Ovary (tissue), 9 donors: ENCODE measurements around the gene MAST1. TPM values are rescaled to one million over a fixed set of nuclear protein-coding genes. Genes with fewer than 3 reads are reported as not detected.

Experiments used
- DNase-seq, 5 donors: peaks; one replicate each; pipeline ENCODE4 v3.0.0-alpha.2; 2019 to 2020
- H3K27ac ChIP-seq, 2 donors: fragments of 200-600 bp; one replicate each; pipeline versions ENCODE4 v1.5.1 to v1.8.0; 2019 to 2022
- H3K27me3 ChIP-seq: fragments of 200-600 bp; one replicate; pipeline ENCODE4 v1.8.0; 2022
- H3K36me3 ChIP-seq: fragments of 200-600 bp; sonication (generic); one replicate; pipeline ENCODE4 v1.5.1; 2019
- H3K4me1 ChIP-seq: one replicate; pipeline ENCODE4 v1.8.1; 2013; ENCODE audit warnings: mild to moderate bottlenecking, moderate library complexity; ENCODE audit not compliant: insufficient read depth
- H3K4me3 ChIP-seq: fragments of 200-600 bp; sonication (generic); one replicate; pipeline ENCODE4 v1.5.1; 2017
- H3K9me3 ChIP-seq, 2 donors: fragments of 200-600 bp in 1 of 2; sonication (generic) in 1 of 2; one replicate each; pipeline versions ENCODE4 v1.5.1 to v1.8.1; 2013 to 2019; ENCODE audit warnings: mild to moderate bottlenecking in 1 of 2, moderate library complexity in 1 of 2
- EP300 ChIP-seq: sonication (generic); formaldehyde crosslinking; IDR thresholded peaks from one replicate; pipeline ENCODE4 v1.6.1; 2017; ENCODE audit warnings: antibody characterized with exemption
- POLR2A ChIP-seq: fragments of 450-650 bp; IDR thresholded peaks from one replicate; pipeline ENCODE4 v1.6.1; 2017; ENCODE audit warnings: antibody characterized with exemption, mild to moderate bottlenecking, moderate library complexity
- WGBS, 3 donors: extraction: QIAGEN DNeasy Blood & Tissue Kit in 1 of 3; methylation state at CpG; one replicate each; pipeline versions ENCODE4 v1.1.5 to v1.1.7; 2013 to 2017; 5-methylcytosine and 5-hydroxymethylcytosine counted together
- intact Hi-C, 4 donors: fragments of 100-400 bp; cut with DNase I; formaldehyde crosslinking; loops; one replicate each; pipeline versions ENCODE4 v1.11.0 to v1.15.1; 2022 to 2023
- polyA plus RNA-seq, 2 donors: library from polyadenylated mRNA; stranded (reverse); fragments of 200-250 nt in 1 of 2; fragments of 350-450 nt in 1 of 2; fragmentation: Illumina TruSeq in 1 of 2; extraction: RNeasy Lipid Tissue Mini Kit (QIAGEN cat#74804) in 1 of 2; gene quantifications; one replicate each; pipeline ENCODE4 v1.2.3, GENCODE V29; 2013 to 2014
- total RNA-seq, 7 donors: library from RNA; depleted of rRNA in 2 of 7; stranded (reverse); fragments of >200 nt in 2 of 7; fragmentation: NEBNext Ultra II Directional in 3 of 7; extraction: Animal tissue kit (Norgen Biotek cat#: 25700) in 3 of 7; gene quantifications; one replicate each; pipeline versions ENCODE4 v1.1.0 to v1.2.4, GENCODE V29; 2016 to 2023
- TF ChIP-seq, protein P1 (sequence below), 3 donors: fragments of 450-650 bp in 2 of 3; fragments of 200-600 bp in 1 of 3; IDR thresholded peaks; one replicate each; pipeline versions ENCODE4 v1.5.1 to v1.8.0; 2016 to 2022; ENCODE audit warnings: antibody characterized with exemption in 3 of 3, mild to moderate bottlenecking in 1 of 3
- donor health status: DM: no; HTN: no; CAD: no; lungs with moderate emphysema.
- donor health status: DM: no; HTN: no; CAD: no.
- donor health status: Bipolar disorder and iron deficiency.
- donor health status: DM: yes; HTN: yes; CAD: no.
- donor health status: DM: no; HTN: no; CAD: no.
- donor health status: DM: yes; HTN: yes; CAD: no.

MAST1 gene
- total and polyA plus RNA-seq, 9 donors: 0.25 to 2.4 (median 1.1) TPM

GRCh38 chr19:12880551-12881171 lies 42.3 kb downstream of the MAST1 start:
- intact Hi-C loops: no loop called here
- TF ChIP-seq EP300 (no peak), POLR2A (no peak)
- TF ChIP-seq, protein P1, sequence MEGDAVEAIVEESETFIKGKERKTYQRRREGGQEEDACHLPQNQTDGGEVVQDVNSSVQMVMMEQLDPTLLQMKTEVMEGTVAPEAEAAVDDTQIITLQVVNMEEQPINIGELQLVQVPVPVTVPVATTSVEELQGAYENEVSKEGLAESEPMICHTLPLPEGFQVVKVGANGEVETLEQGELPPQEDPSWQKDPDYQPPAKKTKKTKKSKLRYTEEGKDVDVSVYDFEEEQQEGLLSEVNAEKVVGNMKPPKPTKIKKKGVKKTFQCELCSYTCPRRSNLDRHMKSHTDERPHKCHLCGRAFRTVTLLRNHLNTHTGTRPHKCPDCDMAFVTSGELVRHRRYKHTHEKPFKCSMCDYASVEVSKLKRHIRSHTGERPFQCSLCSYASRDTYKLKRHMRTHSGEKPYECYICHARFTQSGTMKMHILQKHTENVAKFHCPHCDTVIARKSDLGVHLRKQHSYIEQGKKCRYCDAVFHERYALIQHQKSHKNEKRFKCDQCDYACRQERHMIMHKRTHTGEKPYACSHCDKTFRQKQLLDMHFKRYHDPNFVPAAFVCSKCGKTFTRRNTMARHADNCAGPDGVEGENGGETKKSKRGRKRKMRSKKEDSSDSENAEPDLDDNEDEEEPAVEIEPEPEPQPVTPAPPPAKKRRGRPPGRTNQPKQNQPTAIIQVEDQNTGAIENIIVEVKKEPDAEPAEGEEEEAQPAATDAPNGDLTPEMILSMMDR (IDR thresholded peaks at IDR 0.05): no peak
- H3K4me3 ChIP-seq: peak overlapping the region; percentile 86
- H3K27me3 ChIP-seq: no peaks in the 10 kb centered on the region
- no peaks in the 10 kb centered on the region for H3K36me3 ChIP-seq
- H3K4me1 ChIP-seq: peaks cover 2% of the 10 kb centered on the region
- DNase-seq: peak in 3 of 5 donors; percentile 42 to 66 (median 61)
- 10 to 15% (median 10%) methylated on average over 23 to 29 of the region's 29 CpGs for WGBS, 3 donors
- peak overlapping the region; percentile 49 to 88 for H3K27ac ChIP-seq
- H3K9me3 ChIP-seq: no peaks in the 10 kb centered on the region

DNA sequence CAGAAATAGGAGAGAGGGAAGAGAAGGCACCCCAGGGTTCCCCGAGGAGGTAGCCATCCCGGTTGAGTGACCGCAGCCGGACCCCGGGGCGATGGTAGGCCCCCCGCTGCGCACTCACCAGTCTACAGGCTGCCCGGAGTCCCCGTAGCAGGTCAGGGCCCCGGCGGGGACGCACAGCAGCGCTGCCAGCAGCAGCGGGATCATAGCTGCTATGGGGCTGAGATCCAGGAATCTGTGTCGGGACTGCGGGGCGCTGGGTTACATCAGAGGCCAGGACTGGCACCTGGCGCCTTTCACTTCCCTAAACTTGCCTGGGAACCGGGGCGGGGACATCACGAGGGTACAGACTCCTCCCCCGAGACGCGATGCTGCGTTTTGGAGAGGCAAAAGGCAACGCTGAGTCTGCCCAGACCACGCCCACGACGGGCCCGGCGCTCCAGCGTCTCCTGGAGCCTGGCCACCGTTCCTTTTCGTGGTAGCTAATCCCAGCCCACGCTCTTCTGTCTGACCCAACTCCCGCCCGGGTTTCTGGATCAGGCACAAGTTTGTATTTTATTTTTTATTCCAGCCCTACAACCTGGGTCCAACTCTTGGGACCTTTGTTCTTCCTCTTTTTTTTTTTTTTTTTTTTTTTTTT lies 43.0 kb downstream of the MAST1 start, which contains the start of gene DNASE2:
TSS of gene DNASE2 (minus strand) at position 278 of the 637 bp plus-strand sequence. CDS start at position 204, 74 bp downstream.
- intact Hi-C loops: no loop called here
- peak within 1 kb of the TSS; percentile 86 for H3K4me3 ChIP-seq

DNA sequence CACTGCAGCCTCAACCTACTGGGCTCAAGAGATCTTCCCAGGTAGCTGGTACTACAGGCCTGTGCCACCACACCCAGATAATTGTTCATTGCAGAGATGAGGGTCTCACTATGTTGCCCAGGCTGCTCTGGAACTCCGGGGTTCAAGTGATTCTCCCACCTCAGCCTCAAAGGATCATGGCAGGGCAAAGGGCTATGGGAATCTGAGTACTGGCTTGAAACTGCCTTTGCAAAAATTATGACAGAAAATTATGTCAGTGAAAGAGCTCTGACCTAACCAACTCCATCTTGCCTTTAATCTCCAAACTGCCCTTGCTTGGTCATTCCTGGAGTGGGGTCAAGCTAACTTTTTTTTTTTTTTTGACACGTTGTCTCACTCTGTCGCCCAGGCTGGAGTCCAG lies 44.3 kb downstream of the MAST1 start:
- no peak overlapping the region for H3K27ac ChIP-seq
- H3K9me3 ChIP-seq: no peaks in the 10 kb centered on the region
- 75 to 84% (median 81%) methylated on average over 3 of the region's 3 CpGs for WGBS, 3 donors
- intact Hi-C loops: no loop called here
- no peak for DNase-seq
- no peak overlapping the region for H3K4me3 ChIP-seq
- TF ChIP-seq, protein P1 (IDR thresholded peaks at IDR 0.05): no peak
- TF ChIP-seq POLR2A (no peak), EP300 (no peak)
- no peaks in the 10 kb centered on the region for H3K27me3 ChIP-seq
- H3K36me3 ChIP-seq: no peaks in the 10 kb centered on the region
- H3K4me1 ChIP-seq: peaks cover 2% of the 10 kb centered on the region

More for the DNA sequence above, 43.0 kb downstream of the MAST1 start, which contains the start of gene DNASE2:
- peak; percentile 53 for TF ChIP-seq POLR2A
- TF ChIP-seq, protein P1 (IDR thresholded peaks at IDR 0.05): no peak
- TF ChIP-seq EP300: no peak
- Histone ChIP-seq H3K4me1 (peaks cover 2% of the 10 kb centered on the region), H3K27me3 (no peaks in the 10 kb centered on the region), H3K36me3 (no peaks in the 10 kb centered on the region), H3K9me3 (no peaks in the 10 kb centered on the region), H3K27ac (peak within 1 kb of the TSS; percentile 49 to 88)
- peak; percentile 94 to 97 (median 96) for DNase-seq
- WGBS, 3 donors: 0 to 1% (median 0%) methylated on average over 38 of the region's 38 CpGs

DNA sequence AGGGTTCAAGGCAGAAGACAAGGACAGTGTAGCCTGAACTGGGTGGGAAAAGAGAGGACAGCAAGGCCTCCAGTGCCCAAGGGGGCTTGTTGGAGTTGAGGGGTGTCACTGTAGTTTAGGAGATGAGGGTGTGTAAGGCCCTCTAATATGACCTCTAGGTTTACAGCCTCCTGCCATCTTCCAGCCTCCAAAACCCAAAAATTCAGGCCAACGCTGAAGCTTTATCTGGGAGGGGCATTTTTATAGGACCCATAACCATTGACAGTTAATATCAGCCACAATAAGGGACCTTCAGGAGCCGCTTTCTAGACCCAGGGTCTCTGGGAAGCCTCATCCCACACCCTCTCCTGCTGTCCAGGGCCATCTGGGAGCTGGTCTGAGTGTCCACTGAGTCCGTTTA lies 45.9 kb downstream of the MAST1 start:
- Histone ChIP-seq H3K36me3 (no peaks in the 10 kb centered on the region), H3K9me3 (no peaks in the 10 kb centered on the region), H3K4me3 (no peak overlapping the region), H3K4me1 (peaks cover 2% of the 10 kb centered on the region), H3K27me3 (no peaks in the 10 kb centered on the region), H3K27ac (no peak overlapping the region)
- TF ChIP-seq POLR2A (no peak), EP300 (no peak)
- TF ChIP-seq, protein P1 (IDR thresholded peaks at IDR 0.05): no peak
- WGBS, 3 donors: 81 to 95% (median 89%) methylated on average over 2 to 3 of the region's 3 CpGs
- intact Hi-C loops: no loop called here
- DNase-seq: no peak
